ENCODE measurements around the gene CDK6.

GRCh38 chr7:92709150-92709549 is 127.2 kb downstream of the CDK6 start:
- no peak for TF ChIP-seq CTCF (conservative IDR thresholded peaks at IDR 0.05 in 1 of 2, IDR thresholded peaks at IDR 0.05 in 1 of 2; ENCODE audit: extremely low read depth in 1 of 2, insufficient read depth in 1 of 2, low read depth in 1 of 2, low read length in 2 of 2)
- TF ChIP-seq EZH2 (IDR thresholded peaks at IDR 0.05; ENCODE audit: borderline replicate concordance, low read length), result no peak

Measured in mammary epithelial cell (primary cell).